ENCODE results near the gene CNKSR3. TPM values are rescaled to one million over a fixed set of nuclear protein-coding genes. Genes with fewer than 3 reads are reported as not detected.

Gene CNKSR3
- total and polyA plus RNA-seq, 7 experiments from 2014 or later, result 0.01 to 0.17 (median 0.16) TPM; not detected in 4

DNA sequence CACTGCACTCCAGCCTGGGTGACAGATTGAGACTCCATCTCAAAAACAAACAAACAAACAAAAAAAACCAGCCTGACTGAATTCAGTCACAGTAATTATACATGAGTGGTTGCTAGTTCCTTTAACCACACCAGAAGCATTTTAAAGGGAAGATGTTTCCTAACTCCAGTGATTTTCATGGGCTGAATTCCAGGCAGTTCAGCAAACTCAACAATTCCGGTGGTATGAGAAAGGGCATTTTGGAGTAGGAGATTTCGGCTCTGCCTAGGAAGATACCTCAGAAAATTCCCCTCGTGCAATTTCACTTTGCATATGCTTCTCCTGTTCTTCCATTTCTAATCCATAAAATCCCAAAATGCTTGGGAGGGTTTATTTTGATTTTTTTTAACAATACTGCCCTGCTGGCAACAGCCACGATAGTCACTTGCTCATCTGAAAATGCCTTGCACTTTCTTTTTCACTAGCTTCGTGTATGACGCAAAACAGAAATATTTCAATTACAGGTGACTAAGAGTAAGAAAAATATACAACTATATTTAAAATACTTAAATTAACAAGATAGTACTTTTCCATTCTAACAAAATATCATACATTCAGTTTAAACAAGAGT lies 105.6 kb downstream of the CNKSR3 start:
- H3K9me3 Mint-ChIP-seq, result peaks cover 0 to 2% (median 0%) of the 10 kb centered on the region in 11 donors
- intact Hi-C loops (cut with micrococcal nuclease), result no loop called here

DNA sequence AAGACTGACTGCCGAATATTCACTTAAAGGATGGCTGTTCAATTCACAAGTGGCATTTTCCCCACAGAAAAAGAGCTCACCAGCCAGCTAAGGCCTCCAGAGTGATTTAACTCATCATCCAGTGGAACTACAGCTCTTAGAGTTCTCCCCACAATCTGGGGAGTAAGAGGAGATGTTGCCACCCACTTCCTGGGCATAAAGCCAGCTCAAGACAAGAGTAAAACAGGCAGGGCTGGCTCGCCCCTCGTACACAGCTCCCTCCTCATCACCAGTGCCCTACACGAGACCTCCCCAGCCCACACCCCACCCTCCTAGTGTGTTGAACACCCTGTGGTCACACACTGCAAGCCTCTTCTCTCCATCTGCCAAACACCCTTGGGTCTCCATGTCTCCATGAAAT lies 106.7 kb downstream of the CNKSR3 start:
- no peaks in the 10 kb centered on the region for H3K36me3 ChIP-seq (ENCODE audit: control insufficient read depth in 2 of 3, insufficient read depth in 3 of 3, low read length in 3 of 3)
- ATAC-seq (no peak), DNase-seq (no peak)
- no peak overlapping the region for H3K4me3 Mint-ChIP-seq
- intact Hi-C loops (cut with micrococcal nuclease), result no loop called here
- no peaks in the 10 kb centered on the region for H3K27me3 ChIP-seq (ENCODE audit: control insufficient read depth in 2 of 2, insufficient read depth in 2 of 2, low read length in 2 of 2)
- no peak overlapping the region for H3K27ac Mint-ChIP-seq
- H3K4me3 ChIP-seq (ENCODE audit: low read length), result no peak overlapping the region
- no peaks in the 10 kb centered on the region for H3K27me3 Mint-ChIP-seq
- POLR2A ChIA-PET, result no interaction called here
- CTCF ChIA-PET, result interaction anchor here (0.7 kb wide), 1 partner anchor 760 kb away, joined by 3 read pairs; no protein-coding TSS in a partner anchor
- no peaks in the 10 kb centered on the region for H3K36me3 Mint-ChIP-seq
- H3K27ac ChIP-seq (ENCODE audit: low read depth, low read length), result no peak overlapping the region
- H3K4me1 Mint-ChIP-seq, result no peaks in the 10 kb centered on the region
- H3K9me3 ChIP-seq (ENCODE audit: control insufficient read depth in 2 of 3, low read length in 3 of 3), result no peaks in the 10 kb centered on the region
- peaks cover 0 to 2% (median 0%) of the 10 kb centered on the region in 11 donors for H3K9me3 Mint-ChIP-seq
- no peaks in the 10 kb centered on the region for H3K4me1 ChIP-seq (ENCODE audit: control insufficient read depth in 2 of 2, insufficient read depth in 2 of 2, low read length in 2 of 2)

More for the DNA sequence above, 105.6 kb downstream of the CNKSR3 start:
- no peaks in the 10 kb centered on the region for H3K4me1 Mint-ChIP-seq
- ChIA-PET POLR2A (no interaction called here), CTCF (no interaction called here)
- no peak overlapping the region for H3K4me3 Mint-ChIP-seq
- no peak overlapping the region for H3K27ac Mint-ChIP-seq
- Histone ChIP-seq H3K27ac (ENCODE audit: low read depth, low read length) (no peak overlapping the region), H3K4me3 (ENCODE audit: low read length) (no peak overlapping the region), H3K4me1 (ENCODE audit: control insufficient read depth in 2 of 2, insufficient read depth in 2 of 2, low read length in 2 of 2) (no peaks in the 10 kb centered on the region), H3K9me3 (ENCODE audit: control insufficient read depth in 2 of 3, low read length in 3 of 3) (no peaks in the 10 kb centered on the region), H3K36me3 (ENCODE audit: control insufficient read depth in 2 of 3, insufficient read depth in 3 of 3, low read length in 3 of 3) (no peaks in the 10 kb centered on the region), H3K27me3 (ENCODE audit: control insufficient read depth in 2 of 2, insufficient read depth in 2 of 2, low read length in 2 of 2) (no peaks in the 10 kb centered on the region)
- H3K27me3 Mint-ChIP-seq, result no peaks in the 10 kb centered on the region
- no peak for ATAC-seq
- H3K36me3 Mint-ChIP-seq, result no peaks in the 10 kb centered on the region
- no peak for DNase-seq

DNA sequence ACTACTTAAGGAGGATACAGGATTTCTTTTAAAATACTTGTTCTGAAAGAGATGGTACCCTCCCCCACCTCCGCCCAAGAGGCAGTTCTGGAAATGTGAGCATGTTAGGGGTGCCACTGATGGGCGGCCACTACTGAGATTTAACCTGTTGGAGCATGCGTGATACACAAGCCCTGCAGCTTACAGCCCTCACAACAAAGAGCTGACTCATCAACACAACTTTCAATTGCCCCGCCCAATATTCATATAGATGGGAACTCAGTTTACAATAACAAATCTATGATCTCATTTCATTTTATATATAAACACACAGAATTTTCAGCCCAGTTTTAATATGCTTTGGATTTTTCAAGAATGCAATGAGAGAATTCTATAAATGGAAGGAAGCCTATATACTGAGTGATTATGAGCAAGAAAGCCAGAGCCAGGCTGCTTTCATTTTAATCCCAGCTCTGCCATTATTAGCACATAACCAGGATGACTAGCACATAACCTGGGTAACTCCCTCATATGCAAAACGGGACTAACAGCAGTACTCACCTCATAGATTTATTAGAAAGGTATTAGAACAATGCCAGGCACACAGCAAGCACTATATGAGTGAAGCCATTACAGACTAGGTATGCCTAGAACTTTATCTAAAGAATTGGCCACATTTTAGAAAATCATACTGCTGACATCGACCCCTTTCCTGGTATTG lies 108.3 kb downstream of the CNKSR3 start:
- ChIA-PET POLR2A (no interaction called here), CTCF (no interaction called here)
- Histone ChIP-seq H3K4me3 (ENCODE audit: low read length) (no peak overlapping the region), H3K36me3 (ENCODE audit: control insufficient read depth in 2 of 3, insufficient read depth in 3 of 3, low read length in 3 of 3) (no peaks in the 10 kb centered on the region), H3K4me1 (ENCODE audit: control insufficient read depth in 2 of 2, insufficient read depth in 2 of 2, low read length in 2 of 2) (no peaks in the 10 kb centered on the region), H3K27ac (ENCODE audit: low read depth, low read length) (no peak overlapping the region), H3K27me3 (ENCODE audit: control insufficient read depth in 2 of 2, insufficient read depth in 2 of 2, low read length in 2 of 2) (no peaks in the 10 kb centered on the region), H3K9me3 (ENCODE audit: control insufficient read depth in 2 of 3, low read length in 3 of 3) (no peaks in the 10 kb centered on the region)
- Mint-ChIP-seq H3K9me3 (peaks cover 0 to 2% (median 0%) of the 10 kb centered on the region in 11 donors), H3K4me3 (no peak overlapping the region), H3K27ac (no peak overlapping the region), H3K36me3 (no peaks in the 10 kb centered on the region), H3K27me3 (no peaks in the 10 kb centered on the region), H3K4me1 (no peaks in the 10 kb centered on the region)
- ATAC-seq, result no peak
- no peak for DNase-seq
- intact Hi-C loops (cut with micrococcal nuclease), result no loop called here

DNA sequence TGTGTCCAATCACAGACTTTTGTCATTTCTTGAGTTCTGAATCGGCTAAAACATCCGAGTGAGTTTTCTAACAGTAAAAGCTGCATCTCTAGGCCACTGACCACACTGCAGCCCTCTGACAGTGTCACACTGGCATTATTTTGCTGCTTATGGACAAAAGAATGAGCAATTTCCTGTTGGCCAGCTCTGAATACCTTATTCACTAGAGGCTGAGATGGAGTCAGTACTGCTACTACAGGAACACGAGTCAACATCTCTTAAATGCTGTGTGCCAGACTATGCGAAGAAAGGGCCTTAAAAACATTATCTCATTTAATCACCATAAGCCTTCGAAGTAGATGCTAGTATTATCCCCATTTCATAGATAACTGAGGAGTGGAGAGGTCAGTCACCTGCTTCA lies 111.4 kb downstream of the CNKSR3 start:
- Mint-ChIP-seq H3K36me3 (no peaks in the 10 kb centered on the region), H3K27ac (no peak overlapping the region), H3K4me3 (no peak overlapping the region), H3K9me3 (no peaks in the 10 kb centered on the region), H3K4me1 (peaks cover 0 to 12% (median 5%) of the 10 kb centered on the region in 7 donors), H3K27me3 (peaks cover 0 to 2% (median 0%) of the 10 kb centered on the region in 5 donors)
- intact Hi-C loops (cut with micrococcal nuclease), result no loop called here
- Histone ChIP-seq H3K4me3 (ENCODE audit: low read length) (no peak overlapping the region), H3K36me3 (ENCODE audit: control insufficient read depth in 2 of 3, insufficient read depth in 3 of 3, low read length in 3 of 3) (no peaks in the 10 kb centered on the region), H3K9me3 (ENCODE audit: control insufficient read depth in 2 of 3, low read length in 3 of 3) (no peaks in the 10 kb centered on the region), H3K27me3 (ENCODE audit: control insufficient read depth in 2 of 2, insufficient read depth in 2 of 2, low read length in 2 of 2) (no peaks in the 10 kb centered on the region), H3K27ac (ENCODE audit: low read depth, low read length) (no peak overlapping the region), H3K4me1 (ENCODE audit: control insufficient read depth in 2 of 2, insufficient read depth in 2 of 2, low read length in 2 of 2) (no peaks in the 10 kb centered on the region)
- POLR2A ChIA-PET, result interaction anchor here (0.7 kb wide), 1 partner anchor 344 kb away, joined by 3 read pairs; no protein-coding TSS in a partner anchor
- DNase-seq (no peak), ATAC-seq (no peak)
- CTCF ChIA-PET, result interaction anchor here (0.8 kb wide), 1 partner anchor 29 kb away, joined by 3 read pairs; no protein-coding TSS in a partner anchor

DNA sequence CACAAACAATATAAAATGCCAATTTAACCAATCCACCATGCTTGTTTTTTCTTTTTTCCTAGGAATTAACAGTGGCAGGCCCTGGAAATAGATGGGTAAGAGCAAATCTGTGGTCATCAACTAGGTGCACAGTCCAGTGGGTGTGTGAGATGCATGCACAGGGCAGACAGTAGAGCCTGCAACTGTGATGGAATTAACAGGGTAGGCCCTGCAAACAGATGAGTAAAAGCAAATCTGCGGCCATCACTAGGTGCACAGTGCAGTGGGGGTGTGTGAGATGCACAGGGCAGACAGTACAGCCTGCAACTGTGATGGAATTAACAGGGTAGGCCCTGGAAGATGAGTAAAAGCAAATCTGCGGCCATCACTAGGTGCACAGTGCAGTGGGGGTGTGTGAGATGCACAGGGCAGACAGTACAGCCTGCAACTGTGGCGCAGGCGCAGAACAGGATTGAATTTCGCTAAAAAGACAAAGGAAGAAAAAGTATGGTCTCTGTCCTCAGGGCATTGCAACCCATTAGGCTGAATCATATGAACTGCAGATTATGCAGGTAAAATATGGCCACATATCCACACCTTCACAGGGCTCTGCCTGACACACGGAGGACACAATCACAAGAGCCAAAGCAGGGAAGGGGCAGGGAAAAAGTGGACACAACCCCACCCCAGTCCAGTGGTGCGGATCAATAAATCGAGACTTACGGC lies 112.8 kb downstream of the CNKSR3 start:
- no peaks in the 10 kb centered on the region for H3K4me1 ChIP-seq (ENCODE audit: control insufficient read depth in 2 of 2, insufficient read depth in 2 of 2, low read length in 2 of 2)
- no peak overlapping the region for H3K4me3 Mint-ChIP-seq
- ATAC-seq (no peak), DNase-seq (no peak)
- no peaks in the 10 kb centered on the region for H3K9me3 Mint-ChIP-seq
- peaks cover 0 to 2% (median 0%) of the 10 kb centered on the region in 5 donors for H3K27me3 Mint-ChIP-seq
- no peak overlapping the region for H3K27ac Mint-ChIP-seq
- H3K27me3 ChIP-seq (ENCODE audit: control insufficient read depth in 2 of 2, insufficient read depth in 2 of 2, low read length in 2 of 2), result no peaks in the 10 kb centered on the region
- H3K4me1 Mint-ChIP-seq, result peaks cover 0 to 12% (median 5%) of the 10 kb centered on the region in 7 donors
- ChIA-PET CTCF (no interaction called here), POLR2A (no interaction called here)
- no peaks in the 10 kb centered on the region for H3K36me3 Mint-ChIP-seq
- H3K4me3 ChIP-seq (ENCODE audit: low read length), result no peak overlapping the region
- intact Hi-C loops (cut with micrococcal nuclease), result no loop called here
- H3K9me3 ChIP-seq (ENCODE audit: control insufficient read depth in 2 of 3, low read length in 3 of 3), result no peaks in the 10 kb centered on the region
- H3K36me3 ChIP-seq (ENCODE audit: control insufficient read depth in 2 of 3, insufficient read depth in 3 of 3, low read length in 3 of 3), result no peaks in the 10 kb centered on the region
- no peak overlapping the region for H3K27ac ChIP-seq (ENCODE audit: low read depth, low read length)

DNA sequence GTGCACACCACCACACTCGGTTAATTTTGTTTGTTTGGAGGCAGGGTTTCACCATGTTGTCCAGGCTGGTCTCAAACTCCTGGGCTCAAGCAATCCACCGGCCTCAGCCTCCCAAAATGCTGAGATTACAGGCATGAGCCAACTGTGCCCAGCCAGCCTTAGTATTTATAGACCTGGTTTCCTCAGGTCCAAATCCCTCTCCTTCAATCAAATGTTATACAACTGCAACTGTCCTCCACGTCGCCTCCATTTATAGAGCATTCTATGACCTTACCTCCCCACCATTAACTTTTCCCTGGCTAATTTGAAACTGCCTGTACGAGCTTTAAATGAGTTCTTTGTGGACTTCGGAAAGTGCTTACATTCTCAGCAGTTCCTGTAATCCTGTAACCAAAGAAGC lies 114.6 kb downstream of the CNKSR3 start:
- H3K27ac ChIP-seq (ENCODE audit: low read depth, low read length), result no peak overlapping the region
- ChIA-PET POLR2A (no interaction called here), CTCF (no interaction called here)
- DNase-seq, result no peak
- H3K4me1 ChIP-seq (ENCODE audit: control insufficient read depth in 2 of 2, insufficient read depth in 2 of 2, low read length in 2 of 2), result no peaks in the 10 kb centered on the region
- H3K27me3 Mint-ChIP-seq, result peaks cover 0 to 5% (median 2%) of the 10 kb centered on the region in 5 donors
- no peaks in the 10 kb centered on the region for H3K36me3 ChIP-seq (ENCODE audit: control insufficient read depth in 2 of 3, insufficient read depth in 3 of 3, low read length in 3 of 3)
- intact Hi-C loops (cut with micrococcal nuclease), result no loop called here
- H3K9me3 Mint-ChIP-seq, result peaks cover 0 to 8% (median 0%) of the 10 kb centered on the region in 11 donors
- H3K36me3 Mint-ChIP-seq, result no peaks in the 10 kb centered on the region
- no peak overlapping the region for H3K27ac Mint-ChIP-seq
- ATAC-seq, result no peak
- H3K27me3 ChIP-seq (ENCODE audit: control insufficient read depth in 2 of 2, insufficient read depth in 2 of 2, low read length in 2 of 2), result no peaks in the 10 kb centered on the region
- no peaks in the 10 kb centered on the region for H3K9me3 ChIP-seq (ENCODE audit: control insufficient read depth in 2 of 3, low read length in 3 of 3)
- H3K4me3 Mint-ChIP-seq, result no peak overlapping the region
- H3K4me3 ChIP-seq (ENCODE audit: low read length), result no peak overlapping the region
- H3K4me1 Mint-ChIP-seq, result peaks cover 0 to 12% (median 5%) of the 10 kb centered on the region in 7 donors

Data from naive thymus-derived CD4-positive, alpha-beta T cell (primary cell).